HT-29 (cell line): ENCODE measurements around the gene TAAR1. TPM values are rescaled to one million over a fixed set of nuclear protein-coding genes. Genes with fewer than 3 reads are reported as not detected.

Experiments
- total RNA-seq: library from RNA; depleted of rRNA; stranded (reverse); fragments of >200 nt; shearing (Covaris generic); gene quantifications from 2 replicates; pipeline ENCODE4 v1.2.3, GENCODE V29; 2014; rRNA removed

TAAR1 gene
- total RNA-seq, 1 experiment from 2014 or later = not detected

Other genes with a start within 250 kb of the TAAR1 start
- 16.1 and 20.9 TPM in 2 replicates for gene STX7, start 146.1 kb downstream of the TAAR1 start, total RNA-seq
- not detected in 2 replicates for gene TAAR9, start 120.9 kb downstream of the TAAR1 start, total RNA-seq
- not detected in 2 replicates for gene TAAR8, start 106.5 kb downstream of the TAAR1 start, total RNA-seq
- not detected in 2 replicates for gene TAAR6, start 88.9 kb downstream of the TAAR1 start, total RNA-seq
- not detected in 2 replicates for gene TAAR5, start 69.4 kb downstream of the TAAR1 start, total RNA-seq
- gene TAAR2, start 34.9 kb downstream of the TAAR1 start, total RNA-seq = not detected in 2 replicates
- gene VNN1, start 54.9 kb upstream of the TAAR1 start, total RNA-seq = 3.1 and 3.6 TPM in 2 replicates
- not detected in 2 replicates for gene VNN2, start 98.7 kb upstream of the TAAR1 start, total RNA-seq
- 10.2 and 10.7 TPM in 2 replicates for gene SLC18B1, start 139.5 kb upstream of the TAAR1 start, total RNA-seq
- gene RPS12, start 155.4 kb upstream of the TAAR1 start, total RNA-seq = 1,453 and 1,505 TPM in 2 replicates